IPS DF 6.9 (cell line): ENCODE measurements around the gene POM121C.
A peak's percentile ranks its signal among the peaks of the same experiment; 100 is the strongest.
"Not testable (repeated sequence)": the region's sequence is repeated elsewhere in the genome, so short reads cannot be mapped to it uniquely, and the experiment has no call there.

Experiments
- DNase-seq: peaks from one replicate; pipeline ENCODE4 v3.0.0-alpha.2; 2013; ENCODE audit warnings: low read depth, low spot score
- H3K27ac ChIP-seq: one replicate; pipeline ENCODE4 v1.5.1; 2013; ENCODE audit warnings: low read length, control low read depth
- H3K27me3 ChIP-seq: 2 replicates; pipeline ENCODE4 v1.6.1; 2013; ENCODE audit warnings: mild to moderate bottlenecking, low read length; ENCODE audit not compliant: control insufficient read depth, insufficient read depth
- H3K36me3 ChIP-seq: 2 replicates; pipeline ENCODE4 v1.6.1; 2013; ENCODE audit warnings: low read length; ENCODE audit not compliant: control insufficient read depth, insufficient read depth
- H3K4me1 ChIP-seq: 2 replicates; pipeline ENCODE4 v1.6.1; 2013; ENCODE audit warnings: low read length; ENCODE audit not compliant: control insufficient read depth, insufficient read depth
- H3K4me3 ChIP-seq: 2 replicates; pipeline ENCODE4 v1.5.1; 2013; ENCODE audit warnings: mild to moderate bottlenecking, low read length
- H3K9me3 ChIP-seq: 2 replicates; pipeline ENCODE4 v1.6.1; 2013; ENCODE audit warnings: low read length, inconsistent platforms; ENCODE audit not compliant: control insufficient read depth, insufficient read depth
- WGBS: extraction: QIAGEN DNeasy Blood & Tissue Kit; methylation state at CpG from one replicate; pipeline ENCODE4 v1.1.7; 2013; ENCODE audit warnings: mixed read lengths, missing lambda C conversion rate; ENCODE audit not compliant: insufficient read length, insufficient coverage; 5-methylcytosine and 5-hydroxymethylcytosine counted together

Gene POM121C

DNA sequence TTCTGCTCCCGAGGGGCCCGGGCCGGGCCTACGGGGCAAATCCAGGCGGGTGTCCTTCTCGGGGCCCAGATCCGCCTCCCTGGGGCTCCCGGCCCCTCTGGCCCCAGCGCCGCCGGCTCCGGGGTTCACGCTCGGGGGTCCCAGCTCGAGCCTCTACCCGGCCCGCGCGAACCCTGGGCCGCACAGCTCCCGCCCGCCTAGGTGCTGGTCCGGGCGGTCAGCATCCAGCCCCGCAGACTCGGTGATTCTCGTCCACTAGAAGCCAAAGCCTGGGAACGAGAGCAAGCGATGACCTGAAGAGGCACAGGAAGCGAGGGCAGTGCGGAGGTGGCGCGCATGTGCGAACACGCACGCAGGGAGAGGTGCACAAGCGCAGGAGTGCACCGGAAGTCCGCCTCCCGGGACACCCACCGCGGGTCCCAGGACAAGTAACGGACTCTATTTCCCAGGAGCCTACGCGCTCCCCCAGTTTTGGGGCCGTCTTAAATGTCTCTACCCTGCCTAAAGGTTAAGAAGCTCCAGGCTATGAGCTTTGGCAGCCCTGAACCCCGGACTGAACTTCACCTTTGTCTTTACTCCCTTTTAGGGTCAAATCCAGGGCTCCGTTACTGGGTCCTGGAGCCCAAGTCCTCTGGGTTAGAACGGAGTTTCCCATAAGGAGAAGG lies at the start of gene POM121C:
POM121C (minus strand) TSS at position 321 of the 665 bp plus-strand sequence. CDS start 44,803 bp downstream, outside the sequence.
- WGBS = no CpG with 5 or more reads among the region's 49 CpGs
- not testable (repeated sequence) for H3K27ac ChIP-seq, H3K9me3 ChIP-seq, H3K27me3 ChIP-seq, H3K4me1 ChIP-seq, H3K36me3 ChIP-seq
- peak; percentile 84 for DNase-seq
- peak within 1 kb of the TSS; percentile 71; the same call in 1 of the 2 replicates for H3K4me3 ChIP-seq

DNA sequence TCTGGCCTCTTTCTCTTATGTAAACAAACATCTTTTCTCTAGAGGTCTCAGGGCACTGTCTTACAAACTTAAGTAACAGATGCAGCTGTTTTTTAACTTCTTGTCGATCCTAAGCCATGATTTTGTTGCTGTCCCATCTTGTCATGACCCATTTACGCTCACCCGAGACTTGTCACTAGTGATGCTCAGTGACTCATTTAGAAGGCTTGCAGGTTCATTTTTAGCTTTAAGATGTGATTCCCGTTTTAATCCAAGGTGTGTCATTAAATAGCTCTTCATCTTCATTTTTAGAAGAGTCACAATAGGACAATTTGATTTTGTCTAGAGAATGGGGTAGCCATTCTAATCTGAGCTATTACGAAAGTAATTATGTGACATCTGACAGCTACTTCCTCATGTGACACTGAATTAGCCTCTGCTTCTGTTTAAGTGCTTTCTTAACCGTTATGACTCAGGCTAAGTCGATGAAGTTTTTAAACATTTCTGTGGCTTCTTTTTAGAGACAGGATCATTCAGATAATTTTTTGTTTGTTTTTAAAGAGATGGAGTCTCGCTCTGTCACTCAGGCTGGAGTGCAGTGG lies 48.7 kb upstream of the POM121C start:
- H3K27ac ChIP-seq = no peak overlapping the region
- H3K4me1 ChIP-seq = no peaks in the 10 kb centered on the region
- no CpG with 5 or more reads among the region's 8 CpGs for WGBS
- H3K27me3 ChIP-seq = no peaks in the 10 kb centered on the region
- no peak for DNase-seq
- H3K9me3 ChIP-seq = no peaks in the 10 kb centered on the region
- peaks cover 18% of the 10 kb centered on the region for H3K36me3 ChIP-seq
- H3K4me3 ChIP-seq = no peak overlapping the region

DNA sequence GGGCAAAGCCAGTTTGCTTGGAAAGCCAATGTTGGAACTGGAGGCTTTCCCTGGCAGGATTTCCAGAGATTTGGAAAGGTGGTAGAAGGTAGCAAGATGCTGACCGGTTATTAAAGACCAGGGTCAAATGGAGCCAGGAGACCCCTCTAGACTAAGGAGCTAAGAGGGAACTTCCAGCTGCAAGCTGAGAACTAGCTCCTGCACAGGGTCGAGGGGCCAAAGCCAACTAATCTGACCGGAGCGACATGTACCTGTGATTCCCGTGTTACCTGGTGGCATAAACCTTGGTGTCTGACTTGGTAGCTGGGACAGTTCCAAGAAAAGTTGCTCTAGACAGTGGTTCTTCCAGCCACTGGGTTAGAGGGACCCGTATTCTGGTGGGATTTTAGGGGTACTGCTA lies 47.8 kb upstream of the POM121C start:
- no CpG with 5 or more reads among the region's 6 CpGs for WGBS

DNA sequence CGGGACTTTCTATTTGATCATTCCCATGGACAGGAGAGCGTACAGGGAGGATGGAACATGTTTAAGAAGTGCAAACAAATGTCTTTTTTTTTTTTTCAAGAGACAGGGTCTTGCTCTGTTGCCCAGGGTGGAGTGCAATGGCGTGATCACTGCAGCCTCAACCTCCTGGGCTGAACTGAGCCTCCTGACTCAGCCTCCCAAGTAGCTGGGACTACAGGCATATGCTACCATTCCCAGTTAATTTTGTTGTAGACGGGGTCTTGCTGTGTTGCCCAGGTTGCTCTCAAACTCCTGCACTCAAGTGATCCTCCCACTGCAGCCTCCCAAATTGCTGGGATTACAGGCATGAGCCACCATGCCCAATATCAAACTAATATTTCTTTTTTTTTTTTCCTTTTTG lies 46.5 kb upstream of the POM121C start:
- no peak overlapping the region for H3K27ac ChIP-seq
- no peak for DNase-seq
- H3K9me3 ChIP-seq = no peaks in the 10 kb centered on the region
- no peaks in the 10 kb centered on the region for H3K4me1 ChIP-seq
- no peak overlapping the region for H3K4me3 ChIP-seq
- peaks cover 16% of the 10 kb centered on the region for H3K36me3 ChIP-seq
- WGBS = no CpG with 5 or more reads among the region's 4 CpGs
- no peaks in the 10 kb centered on the region for H3K27me3 ChIP-seq

More for the DNA sequence above, 47.8 kb upstream of the POM121C start:
- no peaks in the 10 kb centered on the region for H3K4me1 ChIP-seq
- H3K27ac ChIP-seq = no peak overlapping the region
- no peaks in the 10 kb centered on the region for H3K27me3 ChIP-seq
- H3K9me3 ChIP-seq = no peaks in the 10 kb centered on the region
- H3K4me3 ChIP-seq = no peak overlapping the region
- DNase-seq = no peak
- peaks cover 18% of the 10 kb centered on the region for H3K36me3 ChIP-seq

DNA sequence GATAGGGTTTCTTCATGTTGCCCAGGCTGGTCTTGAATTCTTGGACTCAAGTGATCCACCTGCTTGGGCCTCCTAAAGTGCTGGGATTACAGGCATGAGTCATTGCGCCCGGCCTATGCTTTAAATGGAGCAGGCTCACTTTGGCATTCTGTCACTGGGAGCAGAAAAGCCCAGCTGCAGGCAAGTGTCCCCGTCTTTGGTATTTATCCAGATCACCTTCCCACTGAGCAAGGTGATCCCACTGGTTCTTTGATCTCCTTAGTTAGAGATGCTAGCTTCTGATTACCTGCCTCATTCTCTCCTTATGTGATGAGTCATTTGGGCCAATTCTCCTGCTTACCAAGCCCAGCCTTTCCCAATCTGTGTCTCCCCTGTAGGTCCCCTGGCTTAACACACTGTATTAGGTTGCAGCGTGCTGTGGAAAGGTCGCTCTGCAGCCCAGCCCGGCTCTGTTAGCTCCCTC lies 45.3 kb upstream of the POM121C start:
- H3K4me1 ChIP-seq = no peaks in the 10 kb centered on the region
- H3K27ac ChIP-seq = no peak overlapping the region
- DNase-seq = peak; percentile 11
- H3K27me3 ChIP-seq = no peaks in the 10 kb centered on the region
- no peaks in the 10 kb centered on the region for H3K9me3 ChIP-seq
- no CpG with 5 or more reads among the region's 6 CpGs for WGBS
- no peak overlapping the region for H3K4me3 ChIP-seq
- peaks cover 5% of the 10 kb centered on the region for H3K36me3 ChIP-seq

DNA sequence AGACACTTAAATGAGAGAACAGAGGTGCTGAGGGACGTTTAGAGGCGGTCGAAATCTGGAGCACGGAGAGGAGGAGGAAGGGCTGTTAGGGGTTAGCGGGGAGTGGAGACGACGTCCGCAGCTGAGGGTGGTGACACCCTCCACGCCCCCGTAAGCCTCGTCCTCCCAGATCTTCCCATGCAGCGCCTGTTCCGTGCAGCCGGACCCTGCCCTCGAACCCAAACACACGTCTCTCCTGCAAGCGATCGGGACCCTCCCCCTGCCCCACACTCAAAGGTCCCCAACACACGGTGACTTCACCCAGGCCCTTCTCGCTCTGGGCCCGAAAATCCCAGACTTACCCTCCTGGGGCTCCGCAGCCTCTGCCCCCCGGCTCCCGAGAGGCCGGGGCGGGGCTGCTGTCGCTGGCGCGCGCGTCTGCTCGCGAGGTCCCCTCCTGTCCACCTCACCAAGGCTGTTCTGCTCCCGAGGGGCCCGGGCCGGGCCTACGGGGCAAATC lies 41.2 kb upstream of the POM121C start:
- H3K4me1 ChIP-seq, H3K9me3 ChIP-seq, H3K27me3 ChIP-seq, H3K27ac ChIP-seq, DNase-seq, H3K36me3 ChIP-seq: not testable (repeated sequence)
- no CpG with 5 or more reads among the region's 37 CpGs for WGBS
- H3K4me3 ChIP-seq = peak overlapping the region; percentile 76

DNA sequence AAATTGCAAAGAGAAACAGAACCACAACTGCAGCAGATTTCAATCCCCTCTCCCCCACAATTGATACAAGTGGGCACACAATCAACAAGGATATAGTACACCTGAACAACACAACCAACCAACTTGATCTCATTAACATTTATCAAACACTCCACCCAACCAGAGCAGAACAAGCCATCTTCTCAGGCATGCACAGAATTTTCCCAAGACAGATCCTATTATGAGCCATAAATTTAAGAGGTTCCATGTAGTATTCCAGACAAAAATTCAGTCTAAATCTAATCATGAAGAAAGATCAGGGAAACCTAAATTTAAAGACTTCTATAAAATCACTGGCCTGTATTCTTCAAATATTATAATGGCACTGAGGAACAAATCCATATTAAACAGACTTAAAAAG lies 35.6 kb upstream of the POM121C start:
- H3K9me3 ChIP-seq, H3K27me3 ChIP-seq, H3K27ac ChIP-seq, H3K4me1 ChIP-seq, H3K4me3 ChIP-seq, H3K36me3 ChIP-seq, DNase-seq: not testable (repeated sequence)

DNA sequence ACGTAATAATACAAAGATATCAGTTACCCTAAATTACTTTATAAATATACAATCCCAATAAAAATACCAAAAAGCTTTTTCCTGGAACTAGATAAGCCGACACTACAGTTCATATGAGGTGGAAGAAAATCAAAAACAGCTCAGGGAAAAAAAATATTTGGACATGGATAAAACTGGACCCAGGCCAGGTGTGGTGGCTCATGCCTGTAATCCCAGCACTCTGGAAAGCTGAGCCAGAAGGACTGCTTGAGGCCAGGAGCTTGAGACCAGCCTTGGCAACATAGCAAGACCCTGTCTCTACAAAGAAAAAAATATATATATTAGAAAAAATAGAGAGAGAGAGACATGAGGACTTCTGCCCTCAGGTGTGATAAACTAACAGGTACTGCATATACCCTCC lies 32.7 kb upstream of the POM121C start:
- 96% methylated on average over 2 of the region's 2 CpGs for WGBS

DNA sequence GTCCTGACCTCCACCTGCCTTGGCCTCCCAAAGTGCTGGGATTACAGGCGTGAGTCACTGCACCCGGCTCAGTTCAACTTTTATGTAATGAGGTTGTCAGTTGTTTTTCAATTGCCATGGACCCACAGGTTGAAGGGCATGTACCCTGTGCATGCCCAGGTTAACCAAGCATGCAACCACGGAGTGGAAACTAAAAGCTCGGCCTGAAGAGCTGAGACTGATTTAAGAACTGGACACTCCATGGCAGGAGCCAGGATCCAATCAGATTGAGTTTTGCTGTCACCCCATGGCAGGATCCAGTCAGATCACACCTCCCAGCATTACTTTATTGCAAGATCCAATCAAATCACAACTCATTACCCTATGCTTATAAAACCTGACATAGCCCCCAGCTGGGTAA lies 22.9 kb upstream of the POM121C start:
- H3K9me3 ChIP-seq, H3K27me3 ChIP-seq, H3K27ac ChIP-seq, H3K4me1 ChIP-seq, H3K4me3 ChIP-seq, H3K36me3 ChIP-seq, DNase-seq: not testable (repeated sequence)
- no CpG with 5 or more reads among the region's 4 CpGs for WGBS

More for the DNA sequence above, 32.7 kb upstream of the POM121C start:
- not testable (repeated sequence) for H3K36me3 ChIP-seq, DNase-seq, H3K4me1 ChIP-seq, H3K27me3 ChIP-seq, H3K4me3 ChIP-seq, H3K9me3 ChIP-seq, H3K27ac ChIP-seq

DNA sequence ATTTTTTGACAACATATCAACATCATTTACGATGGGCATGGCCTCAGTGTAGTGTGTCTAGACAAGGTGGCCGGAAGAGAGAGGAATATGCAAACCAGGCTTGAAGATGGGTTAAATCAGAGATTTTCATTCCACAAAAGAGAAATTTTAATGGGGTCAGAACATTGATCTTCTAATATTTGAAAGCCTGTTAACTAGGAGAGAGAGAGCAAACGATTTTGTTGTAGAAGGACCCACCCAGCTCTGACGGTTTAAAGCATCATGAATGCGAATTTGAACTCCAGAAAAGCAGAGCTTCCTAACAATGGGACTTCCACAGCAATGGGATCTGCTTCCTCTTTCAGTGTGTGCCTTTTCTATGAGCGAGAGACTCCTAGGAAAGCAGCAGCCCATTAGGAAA lies 5.9 kb upstream of the POM121C start, which contains the start of gene SPDYE5:
SPDYE5 (plus strand) TSS at position 301 of the 400 bp plus-strand sequence. CDS start 1,728 bp downstream, outside the sequence.
- WGBS = no CpG with 5 or more reads among the region's 6 CpGs
- not testable (repeated sequence) for H3K27ac ChIP-seq, H3K27me3 ChIP-seq, H3K4me3 ChIP-seq, H3K9me3 ChIP-seq, H3K4me1 ChIP-seq, H3K36me3 ChIP-seq, DNase-seq
